IMR-90 (cell line): ENCODE results near the gene RTN3. TPM values are rescaled to one million over a fixed set of nuclear protein-coding genes. Genes with fewer than 3 reads are reported as not detected.

Source experiments
- ATAC-seq: fragments of 200-7000 bp; cut with Tn5 transposase; 2 replicates; pipeline ENCODE4 v1.9.1; 2020; ENCODE audit warnings: low read depth, mild to moderate bottlenecking, moderate library complexity
- BruUV-seq: library from RNA; stranded (reverse); fragments of 400-500 nt; replicated peaks from 2 replicates; lab custom pipeline; 2021; lab: Mats Ljungman, UMichigan
- CTCF ChIA-PET: fragments of 300-600 bp; formaldehyde crosslinking; extraction: SDS; loops from one replicate; lab custom pipeline; 2021; ENCODE audit warnings: antibody characterized with exemption; lab: Yijun Ruan, JAX
- POLR2A ChIA-PET: fragments of 300-600 bp; sonication (Branson Sonifier 250); formaldehyde crosslinking; loops from one replicate; lab custom pipeline; 2022; ENCODE audit warnings: antibody characterized with exemption; ENCODE audit not compliant: unreplicated experiment; lab: Charles Lee
- DNase-seq: peaks from one replicate; pipeline ENCODE4 v3.0.0; 2013
- H2AFZ ChIP-seq: replicated peaks from 2 replicates; pipeline ENCODE3; 2013; ENCODE audit warnings: low read length, mild to moderate bottlenecking; ENCODE audit not compliant: poor library complexity
- H2AK5ac ChIP-seq: 2 replicates; pipeline ENCODE4 v1.6.1; 2013; ENCODE audit warnings: low read depth, low read length, inconsistent platforms
- H2AK9ac ChIP-seq: replicated peaks from 2 replicates; pipeline ENCODE3; 2013; ENCODE audit warnings: mild to moderate bottlenecking, low read depth, low read length, moderate library complexity; ENCODE audit not compliant: poor library complexity
- H2BK120ac ChIP-seq: 2 replicates; pipeline ENCODE4 v1.6.1; 2013; ENCODE audit warnings: low read depth, low read length, inconsistent platforms
- H2BK15ac ChIP-seq: 3 replicates; pipeline ENCODE4 v1.6.1; 2013; ENCODE audit warnings: low read depth, low read length, inconsistent platforms
- H2BK20ac ChIP-seq: 2 replicates; pipeline ENCODE4 v1.6.1; 2013; ENCODE audit warnings: low read depth, mild to moderate bottlenecking, inconsistent platforms, low read length, moderate library complexity
- H2BK5ac ChIP-seq: 2 replicates; pipeline ENCODE4 v1.6.1; 2013; ENCODE audit warnings: mild to moderate bottlenecking, low read depth, low read length, inconsistent platforms; ENCODE audit not compliant: poor library complexity, severe bottlenecking
- H3K14ac ChIP-seq: replicated peaks from 2 replicates; pipeline ENCODE4 v1.6.1; 2013; ENCODE audit warnings: low read depth, low read length, inconsistent platforms
- H3K18ac ChIP-seq: 2 replicates; pipeline ENCODE4 v1.6.1; 2013; ENCODE audit warnings: low read depth, low read length, control low read depth
- H3K23ac ChIP-seq: 2 replicates; pipeline ENCODE4 v1.6.1; 2013; ENCODE audit warnings: low read depth, low read length, inconsistent platforms
- H3K27ac ChIP-seq: 2 replicates; pipeline ENCODE4 v1.5.1; 2013; ENCODE audit warnings: mild to moderate bottlenecking, control low read depth, low read length; ENCODE audit not compliant: insufficient read depth
- H3K27me3 ChIP-seq: 2 replicates; pipeline ENCODE4 v1.6.1; 2013; ENCODE audit warnings: low read length; ENCODE audit not compliant: control insufficient read depth, insufficient read depth
- H3K36me3 ChIP-seq: 2 replicates; pipeline ENCODE4 v1.6.1; 2013; ENCODE audit warnings: low read length, mixed read lengths; ENCODE audit not compliant: control insufficient read depth, insufficient read depth
- H3K4ac ChIP-seq: 2 replicates; pipeline ENCODE4 v1.6.1; 2013; ENCODE audit warnings: low read depth, low read length, inconsistent platforms
- H3K4me1 ChIP-seq: 2 replicates; pipeline ENCODE4 v1.6.1; 2013; ENCODE audit warnings: low read length, mixed read lengths; ENCODE audit not compliant: control insufficient read depth, insufficient read depth
- H3K4me2 ChIP-seq: 2 replicates; pipeline ENCODE4 v1.6.1; 2013; ENCODE audit warnings: low read depth, mild to moderate bottlenecking, control low read depth, low read length, moderate library complexity
- H3K4me3 ChIP-seq: 2 replicates; pipeline ENCODE4 v1.5.1; 2013; ENCODE audit warnings: low read depth, mild to moderate bottlenecking, control low read depth, low read length, moderate library complexity; ENCODE audit not compliant: insufficient read depth
- H3K56ac ChIP-seq: 2 replicates; pipeline ENCODE4 v1.6.1; 2013; ENCODE audit warnings: low read length, inconsistent platforms; ENCODE audit not compliant: insufficient read depth; ENCODE audit errors: extremely low read depth
- H3K79me1 ChIP-seq, 2 experiments: 2 replicates each; pipeline ENCODE4 v1.6.1; 2013; ENCODE audit warnings: low read length in 2 of 2, inconsistent platforms in 1 of 2, low read depth in 1 of 2
- H3K9ac ChIP-seq: 2 replicates; pipeline ENCODE4 v1.6.1; 2013; ENCODE audit warnings: low read depth, low read length, control low read depth
- H3K9me1 ChIP-seq: 2 replicates; pipeline ENCODE4 v1.6.1; 2013; ENCODE audit warnings: low read length, inconsistent platforms; ENCODE audit not compliant: insufficient read depth
- H3K9me3 ChIP-seq: 2 replicates; pipeline ENCODE4 v1.6.1; 2013; ENCODE audit warnings: low read length; ENCODE audit not compliant: control insufficient read depth, insufficient read depth
- H4K20me1 ChIP-seq: 2 replicates; pipeline ENCODE4 v1.6.1; 2013; ENCODE audit warnings: low read length, inconsistent platforms; ENCODE audit not compliant: insufficient read depth
- H4K5ac ChIP-seq: 2 replicates; pipeline ENCODE4 v1.6.1; 2013; ENCODE audit warnings: mild to moderate bottlenecking, low read depth, low read length, control low read depth
- H4K8ac ChIP-seq, 2 experiments: 2 replicates each; pipeline ENCODE4 v1.6.1; 2013; ENCODE audit warnings: low read depth in 2 of 2, low read length in 2 of 2, control low read depth in 1 of 2, inconsistent platforms in 1 of 2
- H4K91ac ChIP-seq: 2 replicates; pipeline ENCODE4 v1.6.1; 2013; ENCODE audit warnings: low read depth, low read length, inconsistent platforms; ENCODE audit not compliant: insufficient read depth
- BHLHE40 ChIP-seq: fragments of 150-350 bp; IDR thresholded peaks from 2 replicates; pipeline ENCODE4 v1.6.1; 2016; ENCODE audit warnings: mild to moderate bottlenecking, low read depth, low read length
- CEBPB ChIP-seq: IDR thresholded peaks from 2 replicates; pipeline ENCODE4 v1.6.1; 2012; ENCODE audit warnings: low read depth, low read length, improper control_type of control experiment
- CTCF ChIP-seq: conservative IDR thresholded peaks from 2 replicates; pipeline ENCODE4 v1.5.1; 2012; ENCODE audit warnings: mild to moderate bottlenecking, low read depth, low read length, improper control_type of control experiment
- FOS ChIP-seq: fragments of 150-350 bp; IDR thresholded peaks from 2 replicates; pipeline ENCODE4 v1.6.1; 2016; ENCODE audit warnings: low read depth, low read length
- MAFK ChIP-seq: IDR thresholded peaks from 2 replicates; pipeline ENCODE4 v1.6.1; 2012; ENCODE audit warnings: low read depth, low read length, improper control_type of control experiment
- NFE2L2 ChIP-seq: fragments of 150-350 bp; IDR thresholded peaks from 2 replicates; pipeline ENCODE4 v1.6.1; 2016; ENCODE audit warnings: low read depth, mild to moderate bottlenecking, low read length
- RFX5 ChIP-seq: IDR thresholded peaks from 2 replicates; pipeline ENCODE4 v1.8.0; 2012; ENCODE audit warnings: low read depth, mild to moderate bottlenecking, low read length, moderate library complexity
- USF2 ChIP-seq: fragments of 150-350 bp; IDR thresholded peaks from 2 replicates; pipeline ENCODE4 v1.6.1; 2017; ENCODE audit warnings: mild to moderate bottlenecking, antibody characterized with exemption, low read length, low read depth
- whole genome bisulfite sequencing, 2 experiments: methylation state at CpG; one replicate each; pipeline versions ENCODE4 v1.1.5 to v1.1.7; 2013; ENCODE audit warnings: missing lambda C conversion rate in 2 of 2; ENCODE audit not compliant: insufficient read length in 1 of 2; ENCODE audit errors: extremely low coverage in 2 of 2; 5-methylcytosine and 5-hydroxymethylcytosine counted together
- dilution Hi-C: fragments of 300-500 bp; cut with HindIII; formaldehyde crosslinking; loops from one replicate; pipeline ENCODE4 v1.14.3; 2018; ENCODE audit warnings: low sequenced_read_pairs; ENCODE audit not compliant: unreplicated experiment
- in situ Hi-C: fragments of 300-500 bp; cut with MboI; formaldehyde crosslinking; loops from 3 replicates; pipeline ENCODE4 v1.14.3; 2019; ENCODE audit warnings: low sequenced_read_pairs, inconsistent platforms, mixed read lengths
- intact Hi-C: fragments of 100-400 bp; cut with micrococcal nuclease; formaldehyde crosslinking; loops from 2 replicates; pipeline ENCODE4 v1.10.0; 2022
- polyA plus RNA-seq, 3 experiments: library from polyadenylated mRNA; depleted of rRNA; stranded (reverse); fragments of >200 nt; gene quantifications; 2 replicates each; pipeline ENCODE4 v1.2.3, GENCODE V29; 2012; ENCODE audit warnings: low replicate concordance in 1 of 3
- total RNA-seq: library from RNA; depleted of rRNA; stranded (reverse); fragments of >200 nt; gene quantifications from 2 replicates; pipeline ENCODE4 v1.2.3, GENCODE V29; 2012

RTN3 gene
- total and polyA plus RNA-seq, 2 of the 4 experiments (the other 2 are of a cell fraction): 31.2 to 64.6 TPM

- H3K4me1 ChIP-seq: peaks cover 20% of the 10 kb centered on the region
- H2BK5ac ChIP-seq: peak overlapping the region; percentile 92
- BruUV-seq: no TSS peak
- H3K18ac ChIP-seq: peak overlapping the region; percentile 85; the same call in 1 of the 2 replicates
- in situ Hi-C loops: loop anchor here (25.0 kb wide), 1 partner anchor 781 kb away; the partner anchor contains the start of gene SLC3A2
- peak overlapping the region; percentile 59; the same call in 1 of the 2 replicates for H3K4ac ChIP-seq
- no peak overlapping the region for H2AFZ ChIP-seq
- intact Hi-C loops: no loop called here
- H3K4me2 ChIP-seq: peak overlapping the region; percentile 82
- H4K20me1 ChIP-seq: peaks cover 31% of the 10 kb centered on the region
- peaks cover 13% of the 10 kb centered on the region for H3K9me1 ChIP-seq
- peak overlapping the region; percentile 7 for H3K56ac ChIP-seq
- peak overlapping the region; percentile 71 for H3K23ac ChIP-seq
- no peaks in the 10 kb centered on the region for H3K36me3 ChIP-seq
- CTCF ChIA-PET: no interaction called here
- ATAC-seq (peak; percentile 41), DNase-seq (peak; percentile 97)
- H3K27ac ChIP-seq: peak overlapping the region; percentile 88
- no peak overlapping the region for H2BK15ac ChIP-seq
- no peak for TF ChIP-seq RFX5
- TF ChIP-seq CTCF: no peak
- TF ChIP-seq MAFK: peak; percentile 49; the same call in 1 of the 2 replicates
- peak; percentile 82 for TF ChIP-seq CEBPB
- TF ChIP-seq USF2: no peak
- peak; percentile 66; the same call in 1 of the 2 replicates for TF ChIP-seq NFE2L2
- peak; percentile 72 for TF ChIP-seq FOS
- no peak for TF ChIP-seq BHLHE40
- peak overlapping the region; percentile 42 for H4K91ac ChIP-seq
- POLR2A ChIA-PET: interaction anchor here (0.6 kb wide), 1 partner anchor 13 kb away, joined by 3 read pairs; no protein-coding TSS in a partner anchor
- H3K27me3 ChIP-seq: no peaks in the 10 kb centered on the region
- H2AK5ac ChIP-seq: peak overlapping the region; percentile 12; the same call in 1 of the 2 replicates
- peak overlapping the region; percentile 41 for H3K14ac ChIP-seq
- no peak overlapping the region for H3K4me3 ChIP-seq
- H2BK120ac ChIP-seq: peak overlapping the region; percentile 39
- H3K79me1 ChIP-seq: peaks cover 5 to 36% of the 10 kb centered on the region in 2 experiments; a peak in 3 of 4 replicates
- H2BK20ac ChIP-seq: peak overlapping the region; percentile 65
- peak overlapping the region; percentile 2; the same call in 1 of the 2 replicates for H3K9ac ChIP-seq
- H4K8ac ChIP-seq: peak overlapping the region in 1 of 2 experiments; percentile 64; a peak in 1 of 4 replicates
- WGBS, 2 experiments: no CpG with 5 or more reads among the region's 3 CpGs
- peak overlapping the region; percentile 50; the same call in 1 of the 2 replicates for H4K5ac ChIP-seq
- dilution Hi-C loops: no loop called here
- H2AK9ac ChIP-seq: no peak overlapping the region
- H3K9me3 ChIP-seq: no peaks in the 10 kb centered on the region
These were observed 13.1 kb upstream of the RTN3 start for GRCh38 chr11:63667995-63668795.
